GM23338 (cell line): Measurements from ENCODE around the gene ARL6IP4. TPM values are rescaled to one million over a fixed set of nuclear protein-coding genes. Genes with fewer than 3 reads are reported as not detected.
"Not testable (repeated sequence)": the region's sequence is repeated elsewhere in the genome, so short reads cannot be mapped to it uniquely, and the experiment has no call there.

Experiments
- ATAC-seq: fragments of 200-7000 bp; cut with Tn5 transposase; 3 replicates; pipeline ENCODE4 v1.9.1; 2020
- DNase-seq: peaks from one replicate; pipeline ENCODE4 v3.0.0-alpha.2; 2015; ENCODE audit warnings: low spot score
- H2AFZ ChIP-seq: fragments of 200-600 bp; sonication (generic); 2 replicates; pipeline ENCODE4 v1.8.0; 2016; ENCODE audit warnings: antibody characterized with exemption, mild to moderate bottlenecking, moderate library complexity
- H3F3A ChIP-seq: fragments of 200-600 bp; sonication (generic); replicated peaks from 2 replicates; pipeline ENCODE4 v1.8.0; 2017; ENCODE audit warnings: antibody characterized with exemption, mixed run types, low read depth
- H3K27ac ChIP-seq: fragments of 200-600 bp; sonication (generic); 2 replicates; pipeline ENCODE4 v1.6.1; 2016; ENCODE audit warnings: low read depth
- H3K27me3 ChIP-seq: fragments of 200-600 bp; sonication (generic); 2 replicates; pipeline ENCODE4 v1.8.0; 2016; ENCODE audit warnings: mild to moderate bottlenecking, mixed run types, moderate library complexity; ENCODE audit not compliant: insufficient read depth
- H3K36me3 ChIP-seq: fragments of 200-600 bp; sonication (generic); 2 replicates; pipeline ENCODE4 v1.8.0; 2016; ENCODE audit warnings: mild to moderate bottlenecking; ENCODE audit not compliant: insufficient read depth
- H3K4me1 ChIP-seq: fragments of 200-600 bp; sonication (generic); 2 replicates; pipeline ENCODE4 v1.8.0; 2016; ENCODE audit warnings: mild to moderate bottlenecking, moderate library complexity; ENCODE audit not compliant: insufficient read depth
- H3K4me2 ChIP-seq: fragments of 200-600 bp; sonication (generic); 2 replicates; pipeline ENCODE4 v1.7.1; 2017; ENCODE audit warnings: mixed run types
- H3K4me3 ChIP-seq: fragments of 200-600 bp; sonication (generic); 2 replicates; pipeline ENCODE4 v1.6.1; 2016; ENCODE audit warnings: mixed run types
- H3K79me2 ChIP-seq: fragments of 200-600 bp; sonication (generic); replicated peaks from 2 replicates; pipeline ENCODE4 v1.8.0; 2017; ENCODE audit warnings: mild to moderate bottlenecking; ENCODE audit not compliant: insufficient read depth
- H3K9me2 ChIP-seq: fragments of 200-600 bp; sonication (generic); 2 replicates; pipeline ENCODE4 v1.8.0; 2017; ENCODE audit not compliant: insufficient read depth
- H4K20me1 ChIP-seq: fragments of 200-600 bp; sonication (generic); replicated peaks from 2 replicates; pipeline ENCODE4 v1.8.0; 2017; ENCODE audit warnings: mild to moderate bottlenecking; ENCODE audit not compliant: insufficient read depth
- H3K27ac Mint-ChIP-seq: 2 replicates; pipeline ENCODE4 v1.8.0; 2020; ENCODE audit warnings: inconsistent platforms, mild to moderate bottlenecking, moderate library complexity, mixed read lengths
- H3K27me3 Mint-ChIP-seq: 3 replicates; pipeline ENCODE4 v1.8.0; 2022; ENCODE audit warnings: low read depth, mild to moderate bottlenecking, moderate library complexity, mixed read lengths, inconsistent platforms; ENCODE audit not compliant: insufficient read depth, poor library complexity
- H3K36me3 Mint-ChIP-seq: 3 replicates; pipeline ENCODE4 v1.8.0; 2021; ENCODE audit warnings: low read depth, mild to moderate bottlenecking, inconsistent platforms, moderate library complexity, mixed read lengths
- H3K4me1 Mint-ChIP-seq: 3 replicates; pipeline ENCODE4 v1.8.0; 2020; ENCODE audit warnings: mild to moderate bottlenecking, inconsistent platforms, mixed read lengths
- H3K4me3 Mint-ChIP-seq: 3 replicates; pipeline ENCODE4 v1.8.0; 2021; ENCODE audit warnings: moderate library complexity, mild to moderate bottlenecking, inconsistent platforms, mixed read lengths
- H3K9me3 Mint-ChIP-seq: 3 replicates; pipeline ENCODE4 v1.8.0; 2020; ENCODE audit warnings: moderate library complexity, mild to moderate bottlenecking, inconsistent platforms, mixed read lengths
- CTCF ChIP-seq, 2 experiments: fragments of 200-600 bp in 1 of 2; sonication (generic) in 1 of 2; conservative IDR thresholded peaks; 2 replicates each; pipeline versions ENCODE4 v1.5.1 to v1.6.1; 2016 to 2017; ENCODE audit warnings: antibody characterized with exemption in 2 of 2, low read depth in 2 of 2, mild to moderate bottlenecking in 2 of 2, moderate library complexity in 1 of 2
- EZH2 ChIP-seq: fragments of 200-600 bp; sonication (generic); IDR thresholded peaks from one replicate; pipeline ENCODE4 v1.8.0; 2017; ENCODE audit warnings: antibody characterized with exemption, mild to moderate bottlenecking, low read depth; ENCODE audit not compliant: unreplicated experiment
- JUNB ChIP-seq: IDR thresholded peaks from one replicate; pipeline ENCODE4 v1.6.1; 2016; ENCODE audit warnings: antibody characterized with exemption; ENCODE audit not compliant: unreplicated experiment
- NANOG ChIP-seq: IDR thresholded peaks from 2 replicates; pipeline ENCODE4 v1.6.1; 2016; ENCODE audit warnings: antibody characterized with exemption, borderline replicate concordance
- POLR2AphosphoS5 ChIP-seq: IDR thresholded peaks from 2 replicates; pipeline ENCODE4 v1.6.1; 2016; ENCODE audit warnings: antibody characterized with exemption, low read depth
- STAT1 ChIP-seq: IDR thresholded peaks from one replicate; pipeline ENCODE4 v1.6.1; 2016; ENCODE audit warnings: antibody characterized with exemption; ENCODE audit not compliant: unreplicated experiment
- ZNF114 ChIP-seq: fragments of 250-450 bp; sonication (Bioruptor Pico); IDR thresholded peaks from 2 replicates; pipeline ENCODE4 v1.5.0; 2020; ENCODE audit warnings: mild to moderate bottlenecking, moderate library complexity
- ZNF462 ChIP-seq: fragments of 250-450 bp; sonication (Bioruptor Pico); IDR thresholded peaks from 2 replicates; pipeline ENCODE4 v1.5.0; 2020; ENCODE audit warnings: mild to moderate bottlenecking, moderate library complexity
- polyA plus RNA-seq: library from polyadenylated mRNA; unstranded; fragments of >200 nt; fragmentation: Nextera tagmentation; extraction: Ambion mirVana; gene quantifications from 2 replicates; pipeline ENCODE4 v1.2.1, GENCODE V29; 2016
- total RNA-seq: library from RNA; depleted of rRNA; stranded (reverse); fragments of >200 nt; shearing (Covaris generic); gene quantifications from 2 replicates; pipeline ENCODE4 v1.2.3, GENCODE V29; 2014

Gene ARL6IP4
- total and polyA plus RNA-seq, 2 experiments from 2014 or later, result 85.5 to 169 TPM

- TF ChIP-seq CTCF (conservative IDR thresholded peaks at IDR 0.05; ENCODE audit: low read depth in 2 of 2) (no peak), STAT1 (no peak), JUNB (no peak), NANOG (no peak), EZH2 (no peak)
Observed at GRCh38 chr12:122939125-122939524, 41.4 kb upstream of the ARL6IP4 start (continued).

GRCh38 chr12:122941351-122941750 is 39.1 kb upstream of the ARL6IP4 start:
- not testable (repeated sequence) for H2AFZ ChIP-seq, H3K27ac ChIP-seq, H3K4me2 ChIP-seq, H3K27ac Mint-ChIP-seq, H3K4me3 Mint-ChIP-seq, DNase-seq, H3K4me1 ChIP-seq, H3F3A ChIP-seq, H3K79me2 ChIP-seq, H3K9me3 Mint-ChIP-seq, H3K4me1 Mint-ChIP-seq, H3K36me3 ChIP-seq, ATAC-seq, H3K9me2 ChIP-seq, H3K4me3 ChIP-seq, H3K27me3 ChIP-seq, H4K20me1 ChIP-seq, H3K36me3 Mint-ChIP-seq
- peaks cover 14% of the 10 kb centered on the region for H3K27me3 Mint-ChIP-seq

- no peaks in the 10 kb centered on the region for H3K36me3 ChIP-seq
- Mint-ChIP-seq H3K4me3 (no peak overlapping the region), H3K27me3 (peaks cover 14% of the 10 kb centered on the region), H3K27ac (no peak overlapping the region), H3K9me3 (no peaks in the 10 kb centered on the region), H3K4me1 (no peaks in the 10 kb centered on the region), H3K36me3 (no peaks in the 10 kb centered on the region)
- TF ChIP-seq ZNF462 (no peak), ZNF114 (CRISPR knock-in tag) (no peak), POLR2AphosphoS5 (no peak), STAT1 (no peak), NANOG (no peak)
- H4K20me1 ChIP-seq, result peaks cover 3% of the 10 kb centered on the region; the same call in 1 of the 2 replicates
- H3K4me1 ChIP-seq, result no peaks in the 10 kb centered on the region
- no peaks in the 10 kb centered on the region for H3K79me2 ChIP-seq
- H3K27ac ChIP-seq, result no peak overlapping the region
- DNase-seq (no peak), ATAC-seq (no peak)
- H3K4me2 ChIP-seq, result no peak overlapping the region
- no peak overlapping the region for H3K4me3 ChIP-seq
- H3F3A ChIP-seq, result no peaks in the 10 kb centered on the region
- no peaks in the 10 kb centered on the region for H3K9me2 ChIP-seq
- no peaks in the 10 kb centered on the region for H3K27me3 ChIP-seq
- no peak overlapping the region for H2AFZ ChIP-seq
Observed at GRCh38 chr12:122942637-122943036, 37.8 kb upstream of the ARL6IP4 start.
